Neuronal stem cell (in vitro differentiated cells): ENCODE data around the gene RYR1.
A peak's percentile ranks its signal among the peaks of the same experiment; 100 is the strongest.

Experiments used
- DNase-seq: peaks from one replicate; pipeline ENCODE4 v3.0.0-alpha.2; 2013; ENCODE audit warnings: low spot score
- H2AFZ ChIP-seq: one replicate; pipeline ENCODE4 v1.6.1; 2013; ENCODE audit warnings: mild to moderate bottlenecking, low read length, inconsistent platforms
- H2AK5ac ChIP-seq: 2 replicates; pipeline ENCODE4 v1.6.1; 2013; ENCODE audit warnings: low read depth, mild to moderate bottlenecking, inconsistent platforms, low read length, moderate library complexity, mixed read lengths
- H2BK120ac ChIP-seq: 2 replicates; pipeline ENCODE4 v1.6.1; 2013; ENCODE audit warnings: low read depth, mild to moderate bottlenecking, inconsistent platforms, low read length, moderate library complexity, mixed read lengths
- H2BK12ac ChIP-seq: one replicate; pipeline ENCODE4 v1.6.1; 2013; ENCODE audit warnings: low read length, inconsistent platforms
- H2BK15ac ChIP-seq: 2 replicates; pipeline ENCODE4 v1.6.1; 2013; ENCODE audit warnings: mild to moderate bottlenecking, low read length, inconsistent platforms, mixed read lengths
- H2BK5ac ChIP-seq: one replicate; pipeline ENCODE4 v1.6.1; 2013; ENCODE audit warnings: inconsistent platforms, mild to moderate bottlenecking, low read length, moderate library complexity
- H3K14ac ChIP-seq: one replicate; pipeline ENCODE4 v1.6.1; 2013; ENCODE audit warnings: low read length, inconsistent platforms
- H3K18ac ChIP-seq: 2 replicates; pipeline ENCODE4 v1.6.1; 2013; ENCODE audit warnings: low read length, inconsistent platforms
- H3K23ac ChIP-seq: 2 replicates; pipeline ENCODE4 v1.6.1; 2013; ENCODE audit warnings: low read depth, mild to moderate bottlenecking, mixed read lengths, low read length, inconsistent platforms; ENCODE audit not compliant: poor library complexity
- H3K27ac ChIP-seq: replicated peaks from 3 replicates; pipeline ENCODE4 v1.5.1; 2013; ENCODE audit warnings: low read length, inconsistent platforms
- H3K27me3 ChIP-seq, 3 experiments: 2 replicates each; pipeline ENCODE4 v1.6.1; 2013; ENCODE audit warnings: low read length in 3 of 3, mild to moderate bottlenecking in 2 of 3, inconsistent platforms in 1 of 3, low read depth in 1 of 3, mixed read lengths in 1 of 3, moderate library complexity in 1 of 3; ENCODE audit not compliant: control insufficient read depth in 3 of 3, insufficient read depth in 3 of 3
- H3K36me3 ChIP-seq, 2 donors: replicated peaks in 1 of 2; 2 replicates each; pipeline ENCODE4 v1.6.1; 2013; ENCODE audit warnings: low read length in 2 of 2; ENCODE audit not compliant: control insufficient read depth in 2 of 2, insufficient read depth in 2 of 2
- H3K4ac ChIP-seq: 2 replicates; pipeline ENCODE4 v1.6.1; 2013; ENCODE audit warnings: inconsistent platforms, mild to moderate bottlenecking, low read length, moderate library complexity
- H3K4me1 ChIP-seq, 2 donors: 1 replicate in 1 of 2; 2 replicates in 1 of 2; pipeline ENCODE4 v1.6.1; 2013; ENCODE audit warnings: low read length in 2 of 2, low read depth in 1 of 2; ENCODE audit not compliant: control insufficient read depth in 2 of 2, insufficient read depth in 1 of 2
- H3K4me2 ChIP-seq: one replicate; pipeline ENCODE4 v1.6.1; 2013; ENCODE audit warnings: mild to moderate bottlenecking, low read length, inconsistent platforms; ENCODE audit not compliant: insufficient read depth, poor library complexity, severe bottlenecking
- H3K4me3 ChIP-seq, 2 donors: 2 replicates each; pipeline ENCODE4 v1.5.1; 2013; ENCODE audit warnings: low read length in 2 of 2, mild to moderate bottlenecking in 2 of 2, inconsistent platforms in 1 of 2, moderate library complexity in 1 of 2
- H3K79me1 ChIP-seq: one replicate; pipeline ENCODE4 v1.6.1; 2013; ENCODE audit warnings: low read depth, mild to moderate bottlenecking, inconsistent platforms, low read length, moderate library complexity
- H3K9ac ChIP-seq: one replicate; pipeline ENCODE4 v1.6.1; 2013; ENCODE audit warnings: mild to moderate bottlenecking, low read depth, low read length, inconsistent platforms; ENCODE audit not compliant: poor library complexity
- H3K9me3 ChIP-seq, 2 donors: replicated peaks in 1 of 2; 2 replicates each; pipeline versions ENCODE3 to v1.6.1; 2013; ENCODE audit warnings: low read length in 2 of 2, mild to moderate bottlenecking in 2 of 2, inconsistent platforms in 1 of 2, low read depth in 1 of 2, mixed read lengths in 1 of 2, moderate library complexity in 1 of 2; ENCODE audit not compliant: control insufficient read depth in 2 of 2, insufficient read depth in 1 of 2
- H4K8ac ChIP-seq: one replicate; pipeline ENCODE4 v1.6.1; 2013; ENCODE audit warnings: low read depth, mild to moderate bottlenecking, inconsistent platforms, low read length, moderate library complexity
- H4K91ac ChIP-seq: one replicate; pipeline ENCODE4 v1.6.1; 2013; ENCODE audit warnings: low read length, low read depth, mild to moderate bottlenecking, inconsistent platforms; ENCODE audit not compliant: poor library complexity
- WGBS, 2 donors: extraction: QIAGEN DNeasy Blood & Tissue Kit; methylation state at CpG; one replicate each; pipeline ENCODE4 v1.1.7; 2013; ENCODE audit warnings: missing lambda C conversion rate in 2 of 2, mixed read lengths in 1 of 2; ENCODE audit not compliant: insufficient read length in 2 of 2, insufficient replicate concordance in 1 of 2; ENCODE audit errors: extremely low coverage in 2 of 2; 5-methylcytosine and 5-hydroxymethylcytosine counted together

The RYR1 gene

DNA sequence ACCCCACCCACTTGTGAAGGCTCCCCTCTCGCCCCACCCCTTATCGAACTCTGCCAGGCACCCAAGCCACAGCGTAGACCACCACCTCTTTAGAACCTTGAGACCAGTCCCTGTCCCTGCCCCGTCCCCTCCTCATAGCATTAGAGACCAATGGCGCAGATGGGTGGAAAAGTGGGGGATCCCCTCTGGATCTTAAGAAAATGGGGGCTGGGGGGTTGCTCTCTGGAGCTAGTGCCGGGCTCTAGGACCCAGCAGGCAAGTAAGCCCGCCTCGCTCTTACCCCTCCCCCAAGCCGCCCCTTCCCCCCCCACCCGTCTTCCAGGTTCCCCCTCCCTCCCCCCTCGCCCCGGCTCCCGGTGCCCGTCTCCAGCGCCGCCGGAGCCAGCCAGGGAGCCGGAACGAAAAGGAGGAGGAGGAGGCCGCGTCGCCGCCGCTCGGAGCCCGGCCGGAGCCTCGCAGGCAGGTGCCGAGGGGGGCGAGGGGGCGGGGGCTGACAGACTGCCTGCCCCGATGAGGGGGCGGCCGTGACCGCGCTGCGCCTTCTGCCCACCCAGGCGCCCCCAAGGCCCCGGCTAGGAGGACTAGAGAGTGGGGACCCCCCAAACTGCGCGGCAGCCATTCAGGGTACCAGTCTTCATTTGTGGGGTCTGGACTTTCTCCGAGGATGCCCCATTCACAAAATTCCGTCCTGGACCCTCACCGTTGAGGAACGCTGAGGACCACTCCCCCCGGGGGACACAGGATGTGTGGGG lies 45.0 kb upstream of the RYR1 start, which contains the start of gene SPRED3:
SPRED3 (plus strand) TSS at position 349 of the 752 bp plus-strand sequence. CDS start 1,606 bp downstream, outside the sequence.
- no peak within 1 kb of the TSS for H4K8ac ChIP-seq
- peak within 1 kb of the TSS; percentile 91 for H3K27ac ChIP-seq
- no peak within 1 kb of the TSS for H4K91ac ChIP-seq

DNA sequence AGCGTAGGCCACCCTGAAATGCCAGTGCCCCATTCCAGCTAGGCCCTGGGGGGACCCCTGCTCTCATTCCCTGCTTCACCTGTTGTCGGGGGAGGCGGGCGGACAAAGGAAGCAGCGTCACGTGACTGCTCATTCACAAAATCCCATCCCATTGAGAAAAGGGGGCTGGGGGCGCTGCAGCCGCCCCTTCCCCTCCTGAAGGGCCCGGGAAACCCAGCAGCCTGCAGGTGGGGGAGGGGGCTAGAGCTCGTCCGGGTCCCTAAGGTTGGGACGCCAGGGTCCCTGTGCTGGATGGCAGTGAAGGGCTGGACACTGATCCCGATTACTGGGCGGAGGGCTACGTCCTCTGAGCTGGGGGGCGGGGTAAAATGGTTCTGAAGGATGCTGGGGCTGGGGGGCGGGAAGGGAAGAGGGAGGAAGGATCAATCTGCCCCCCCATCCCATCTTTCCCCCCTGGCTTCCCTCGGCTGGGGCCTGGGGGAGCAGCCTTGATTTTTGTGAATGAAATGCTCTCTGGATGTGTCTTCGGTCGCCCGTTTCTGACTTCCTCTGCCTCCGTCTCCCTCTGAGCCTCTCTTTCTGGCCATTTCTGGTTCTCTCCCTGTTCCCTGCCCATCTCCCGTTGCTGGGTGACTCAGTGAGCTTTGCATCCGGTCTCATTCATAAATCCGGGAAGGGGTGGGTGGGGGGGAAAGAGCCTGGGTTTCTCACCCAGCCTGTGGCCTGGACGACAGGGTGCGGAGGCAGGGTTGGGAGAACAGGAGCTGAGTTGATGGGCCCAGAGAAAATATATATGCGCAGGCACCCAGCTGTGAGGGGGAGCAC lies 44.2 kb upstream of the RYR1 start:
- peaks cover 18 to 52% of the 10 kb centered on the region in 2 donors for H3K36me3 ChIP-seq
- H3K4me3 ChIP-seq: peak overlapping the region; percentile 82 to 91
- H3K4me2 ChIP-seq: peak overlapping the region; percentile 69
- H4K8ac ChIP-seq: no peak overlapping the region
- H3K4ac ChIP-seq: no peak overlapping the region
- H3K18ac ChIP-seq: peak overlapping the region; percentile 98
- no peaks in the 10 kb centered on the region for H3K9me3 ChIP-seq
- no peaks in the 10 kb centered on the region for H3K27me3 ChIP-seq
- DNase-seq: peak; percentile 32
- no peak overlapping the region for H4K91ac ChIP-seq
- H2BK5ac ChIP-seq: peak overlapping the region; percentile 79
- H3K79me1 ChIP-seq: peaks cover 5% of the 10 kb centered on the region
- H3K4me1 ChIP-seq: peaks cover 8 to 10% of the 10 kb centered on the region in 2 donors
- peak overlapping the region; percentile 96 for H3K9ac ChIP-seq
- no peak overlapping the region for H3K23ac ChIP-seq
- peak overlapping the region; percentile 67 for H3K14ac ChIP-seq
- no peak overlapping the region for H2BK12ac ChIP-seq
- WGBS, 2 donors: no CpG with 5 or more reads among the region's 28 CpGs
- peak overlapping the region; percentile 88 for H2BK120ac ChIP-seq
- H2AFZ ChIP-seq: peak overlapping the region; percentile 95
- peak overlapping the region; percentile 86 for H3K27ac ChIP-seq
- peak overlapping the region; percentile 91 for H2AK5ac ChIP-seq
- H2BK15ac ChIP-seq: peak overlapping the region; percentile 53

More for the DNA sequence above, 45.0 kb upstream of the RYR1 start, which contains the start of gene SPRED3:
- H3K4me3 ChIP-seq: peak within 1 kb of the TSS; percentile 82 to 91
- no peak within 1 kb of the TSS for H3K4ac ChIP-seq
- H2AFZ ChIP-seq: peak within 1 kb of the TSS; percentile 95
- H3K18ac ChIP-seq: peak within 1 kb of the TSS; percentile 98
- peak within 1 kb of the TSS; percentile 67 for H3K14ac ChIP-seq
- peaks cover 8 to 10% of the 10 kb centered on the region in 2 donors for H3K4me1 ChIP-seq
- DNase-seq: no peak
- H2BK5ac ChIP-seq: peak within 1 kb of the TSS; percentile 79
- H2BK15ac ChIP-seq: peak within 1 kb of the TSS; percentile 53
- peaks cover 14 to 52% of the 10 kb centered on the region in 2 donors for H3K36me3 ChIP-seq
- H3K27me3 ChIP-seq: no peaks in the 10 kb centered on the region
- peak within 1 kb of the TSS; percentile 93 for H3K4me2 ChIP-seq
- H2BK12ac ChIP-seq: no peak within 1 kb of the TSS
- H2AK5ac ChIP-seq: peak within 1 kb of the TSS; percentile 91
- WGBS, 2 donors: no CpG with 5 or more reads among the region's 46 CpGs
- H3K9ac ChIP-seq: peak within 1 kb of the TSS; percentile 96
- H2BK120ac ChIP-seq: peak within 1 kb of the TSS; percentile 88
- peaks cover 5% of the 10 kb centered on the region for H3K79me1 ChIP-seq
- no peaks in the 10 kb centered on the region for H3K9me3 ChIP-seq
- no peak within 1 kb of the TSS for H3K23ac ChIP-seq

DNA sequence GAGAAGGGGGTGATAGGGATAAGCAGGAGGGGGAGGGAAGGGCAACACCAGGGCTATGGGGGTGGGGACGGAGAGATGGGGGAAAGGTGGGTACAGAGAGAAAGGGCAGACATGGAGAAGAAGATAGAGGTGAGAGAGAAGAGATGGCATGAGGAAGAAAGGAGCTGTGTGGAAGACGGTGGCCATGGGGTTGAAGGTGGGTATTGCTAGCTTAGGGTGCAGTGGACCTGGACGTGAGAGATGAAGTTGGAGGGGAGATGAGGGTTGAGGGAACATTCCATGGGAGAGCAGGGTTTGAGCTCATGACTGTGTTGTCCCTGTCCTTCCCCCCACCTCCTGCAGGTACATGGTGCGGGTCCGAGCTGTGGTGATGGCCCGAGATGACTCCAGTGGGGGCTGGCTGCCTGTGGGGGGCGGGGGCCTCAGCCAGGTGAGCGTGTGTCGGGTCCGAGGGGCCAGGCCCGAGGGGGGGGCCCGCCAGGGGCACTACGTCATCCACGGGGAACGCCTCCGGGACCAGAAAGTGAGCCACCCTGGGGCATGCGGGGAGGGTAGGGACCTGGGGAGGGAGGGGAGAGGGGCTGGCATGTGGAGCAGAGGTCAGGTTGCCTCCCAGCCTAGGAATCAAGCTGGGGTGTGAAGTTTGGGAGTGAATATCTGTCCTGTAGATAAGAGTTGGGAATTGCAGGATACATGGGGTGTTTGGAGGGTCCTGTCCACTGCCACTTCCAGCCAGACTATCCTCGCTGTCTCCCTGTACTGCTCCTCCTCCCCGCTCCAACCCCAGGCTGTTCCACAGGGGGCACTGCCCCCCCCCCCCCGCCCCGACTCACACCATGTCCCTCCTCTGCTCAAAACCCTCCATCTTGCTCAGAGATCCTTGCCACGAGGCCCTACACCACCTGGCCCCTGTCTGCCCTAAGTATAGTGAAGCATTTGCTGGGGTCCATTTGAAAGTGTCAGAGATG lies 43.2 kb upstream of the RYR1 start:
- Histone ChIP-seq H2BK120ac (peak overlapping the region; percentile 32), H3K9ac (peak overlapping the region; percentile 13), H3K14ac (no peak overlapping the region), H2BK15ac (no peak overlapping the region), H3K4me2 (peak overlapping the region; percentile 69), H3K9me3 (no peaks in the 10 kb centered on the region), H3K18ac (peak overlapping the region; percentile 1), H2BK12ac (no peak overlapping the region), H2BK5ac (no peak overlapping the region), H2AK5ac (peak overlapping the region; percentile 91), H3K23ac (peak overlapping the region; percentile 94), H3K4ac (no peak overlapping the region), H3K4me3 (peak overlapping the region; percentile 43 to 82), H3K79me1 (peaks cover 5% of the 10 kb centered on the region), H2AFZ (no peak overlapping the region), H3K27me3 (no peaks in the 10 kb centered on the region), H3K4me1 (peaks cover 8 to 10% of the 10 kb centered on the region in 2 donors), H3K27ac (no peak overlapping the region), H4K8ac (no peak overlapping the region), H4K91ac (no peak overlapping the region), H3K36me3 (peaks cover 20 to 52% of the 10 kb centered on the region in 2 donors)
- DNase-seq: no peak
- no CpG with 5 or more reads among the region's 22 CpGs for WGBS, 2 donors
